HG03469 (cell line): ENCODE measurements around the gene DEFB127.
"Not testable (repeated sequence)": the region's sequence is repeated elsewhere in the genome, so short reads cannot be mapped to it uniquely, and the experiment has no call there.

Experiments used
- ATAC-seq: cut with Tn5 transposase; IDR thresholded peaks from one replicate; pipeline ENCODE4 v1.9.1; 2021; ENCODE audit warnings: mild to moderate bottlenecking, moderate library complexity, moderate number of reproducible peaks; ENCODE audit not compliant: unreplicated experiment

The DEFB127 gene

GRCh38 chr20:157154-157553, at the start of gene DEFB127:
DEFB127 (plus strand) TSS chr20:157454; CDS start chr20:157545, 91 bp downstream.
- ATAC-seq: no peak

GRCh38 chr20:112396-112795, 44.9 kb upstream of the DEFB127 start:
- ATAC-seq: no peak

- no peak for ATAC-seq
Observed at GRCh38 chr20:117518-117917, 39.7 kb upstream of the DEFB127 start.

GRCh38 chr20:129786-130323, 27.4 kb upstream of the DEFB127 start:
- not testable (repeated sequence) for ATAC-seq

GRCh38 chr20:137668-138490, 19.4 kb upstream of the DEFB127 start:
- ATAC-seq: no peak

GRCh38 chr20:142290-142689, 15.0 kb upstream of the DEFB127 start, which contains the start of gene DEFB126:
DEFB126 (plus strand) TSS chr20:142590; CDS start chr20:142629, 39 bp downstream.
- ATAC-seq: no peak

GRCh38 chr20:145877-146276, 11.4 kb upstream of the DEFB127 start:
- ATAC-seq: no peak

- ATAC-seq: no peak
Observed at GRCh38 chr20:152131-152530, 5.1 kb upstream of the DEFB127 start.

GRCh38 chr20:164618-165017, 7.4 kb downstream of the DEFB127 start:
- ATAC-seq: no peak

GRCh38 chr20:168876-169275, 11.6 kb downstream of the DEFB127 start:
- no peak for ATAC-seq

- no peak for ATAC-seq
Observed at GRCh38 chr20:184288-184687, 27.0 kb downstream of the DEFB127 start.

GRCh38 chr20:187733-188132, 30.5 kb downstream of the DEFB127 start:
- ATAC-seq: no peak

- no peak for ATAC-seq
Observed at GRCh38 chr20:189611-190010, 32.4 kb downstream of the DEFB127 start, which contains the start of gene DEFB128. DEFB128 (minus strand) TSS chr20:189711; CDS start chr20:189623, 88 bp downstream.

- ATAC-seq: no peak
Observed at GRCh38 chr20:198225-198624, 41.0 kb downstream of the DEFB127 start.

GRCh38 chr20:199996-200395, 42.7 kb downstream of the DEFB127 start:
- ATAC-seq: no peak

GRCh38 chr20:203630-204029, 46.4 kb downstream of the DEFB127 start:
- not testable (repeated sequence) for ATAC-seq
